SU-DHL-6 (cell line): ENCODE results near the gene ABCD1.

ENCODE experiments used
- H2AFZ ChIP-seq: fragments of 200-600 bp; sonication (generic); 2 replicates; pipeline ENCODE4 v1.6.1; 2014; ENCODE audit warnings: low read depth, mild to moderate bottlenecking, moderate library complexity, mixed read lengths, antibody characterized with exemption, low read length; ENCODE audit not compliant: severe bottlenecking
- H3F3A ChIP-seq: fragments of 200-600 bp; shearing (Covaris generic); 2 replicates; pipeline ENCODE4 v1.6.0; 2016; ENCODE audit warnings: antibody characterized with exemption, mild to moderate bottlenecking; ENCODE audit not compliant: insufficient read depth
- H3K27ac ChIP-seq: fragments of 200-600 bp; sonication (generic); 2 replicates; pipeline ENCODE4 v1.5.1; 2016; ENCODE audit warnings: low read depth, mild to moderate bottlenecking, low read length, moderate library complexity, mixed read lengths
- H3K27me3 ChIP-seq: fragments of 200-600 bp; sonication (generic), shearing (Covaris generic); 2 replicates; pipeline ENCODE4 v1.6.0; 2014; ENCODE audit warnings: mild to moderate bottlenecking, low read length
- H3K36me3 ChIP-seq: fragments of 200-600 bp; sonication (generic); 2 replicates; pipeline ENCODE4 v1.6.1; 2014; ENCODE audit warnings: mild to moderate bottlenecking, low read length, mixed read lengths
- H3K4me2 ChIP-seq: fragments of 300-600, 200-600 bp; shearing (Covaris generic), sonication (generic); 2 replicates; pipeline ENCODE4 v1.6.0; 2014; ENCODE audit warnings: low read length, low read depth, mild to moderate bottlenecking; ENCODE audit not compliant: poor library complexity, severe bottlenecking
- H3K4me3 ChIP-seq: fragments of 200-600 bp; sonication (generic); 2 replicates; pipeline ENCODE4 v1.5.1; 2014; ENCODE audit warnings: antibody characterized with exemption, low read length, mild to moderate bottlenecking, mixed read lengths; ENCODE audit not compliant: insufficient read depth, poor library complexity, severe bottlenecking
- H3K79me2 ChIP-seq: fragments of 200-600 bp; sonication (generic); 2 replicates; pipeline ENCODE4 v1.6.1; 2014; ENCODE audit warnings: mild to moderate bottlenecking, low read length, moderate library complexity; ENCODE audit not compliant: insufficient read depth
- H3K9ac ChIP-seq: fragments of 200-600 bp; sonication (generic); 2 replicates; pipeline ENCODE4 v1.7.0; 2014; ENCODE audit warnings: mild to moderate bottlenecking, low read length
- H3K9me2 ChIP-seq: fragments of 200-600 bp; sonication (generic); replicated peaks from 2 replicates; pipeline ENCODE4 v1.6.1; 2014; ENCODE audit warnings: low read length; ENCODE audit not compliant: insufficient read depth
- H3K9me3 ChIP-seq: fragments of 200-600 bp; sonication (generic); 2 replicates; pipeline ENCODE4 v1.6.1; 2014; ENCODE audit warnings: low read length, mixed read lengths; ENCODE audit not compliant: insufficient read depth
- H4K20me1 ChIP-seq: fragments of 200-600 bp; sonication (generic); 2 replicates; pipeline ENCODE4 v1.6.1; 2014; ENCODE audit warnings: low read depth, mild to moderate bottlenecking, antibody characterized with exemption, low read length, moderate library complexity, mixed read lengths
- CTCF ChIP-seq: fragments of 200-600 bp; sonication (generic); IDR thresholded peaks from one replicate; pipeline ENCODE4 v1.5.1; 2017; ENCODE audit warnings: antibody characterized with exemption, mild to moderate bottlenecking, low read length, moderate library complexity; ENCODE audit not compliant: insufficient read depth, poor library complexity, severe bottlenecking
- EZH2phosphoT487 ChIP-seq: fragments of 200-600 bp; sonication (generic), shearing (Covaris generic); conservative IDR thresholded peaks from 2 replicates; pipeline ENCODE4 v1.6.1; 2018; ENCODE audit warnings: mild to moderate bottlenecking, antibody characterized with exemption, low read length, moderate library complexity, mixed read lengths

The ABCD1 gene

GRCh38 chrX:153709726-153710674 lies 14.7 kb upstream of the ABCD1 start:
- no peak for TF ChIP-seq EZH2phosphoT487
- TF ChIP-seq CTCF = no peak
- no peak overlapping the region for H3K4me3 ChIP-seq
- no peaks in the 10 kb centered on the region for H3K27me3 ChIP-seq
- H3K4me2 ChIP-seq = no peak overlapping the region
- H4K20me1 ChIP-seq = no peaks in the 10 kb centered on the region
- H3F3A ChIP-seq = no peaks in the 10 kb centered on the region
- no peaks in the 10 kb centered on the region for H3K36me3 ChIP-seq
- no peak overlapping the region for H3K27ac ChIP-seq
- no peak overlapping the region for H2AFZ ChIP-seq
- no peaks in the 10 kb centered on the region for H3K9me3 ChIP-seq
- no peaks in the 10 kb centered on the region for H3K9me2 ChIP-seq
- no peak overlapping the region for H3K9ac ChIP-seq
- H3K79me2 ChIP-seq = no peaks in the 10 kb centered on the region

GRCh38 chrX:153714256-153714655 lies 10.4 kb upstream of the ABCD1 start:
- Histone ChIP-seq H3K79me2 (no peaks in the 10 kb centered on the region), H3K9ac (no peak overlapping the region), H3K9me3 (no peaks in the 10 kb centered on the region), H2AFZ (no peak overlapping the region), H3F3A (no peaks in the 10 kb centered on the region), H3K9me2 (no peaks in the 10 kb centered on the region), H3K36me3 (no peaks in the 10 kb centered on the region), H3K27me3 (no peaks in the 10 kb centered on the region), H3K27ac (no peak overlapping the region), H4K20me1 (no peaks in the 10 kb centered on the region), H3K4me3 (no peak overlapping the region), H3K4me2 (no peak overlapping the region)
- no peak for TF ChIP-seq CTCF
- no peak for TF ChIP-seq EZH2phosphoT487

GRCh38 chrX:153717445-153717844 lies 7.2 kb upstream of the ABCD1 start:
- H3K9me3 ChIP-seq = no peaks in the 10 kb centered on the region
- H3K4me3 ChIP-seq = no peak overlapping the region
- H2AFZ ChIP-seq = no peak overlapping the region
- no peaks in the 10 kb centered on the region for H3F3A ChIP-seq
- no peak overlapping the region for H3K27ac ChIP-seq
- H3K4me2 ChIP-seq = no peak overlapping the region
- H3K36me3 ChIP-seq = no peaks in the 10 kb centered on the region
- no peaks in the 10 kb centered on the region for H3K27me3 ChIP-seq
- H3K9me2 ChIP-seq = no peaks in the 10 kb centered on the region
- H4K20me1 ChIP-seq = no peaks in the 10 kb centered on the region
- H3K79me2 ChIP-seq = peaks cover 6% of the 10 kb centered on the region
- TF ChIP-seq EZH2phosphoT487 (no peak), CTCF (no peak)
- H3K9ac ChIP-seq = no peak overlapping the region
